ENCODE data around the gene SIM1. TPM values are rescaled to one million over a fixed set of nuclear protein-coding genes. Genes with fewer than 3 reads are reported as not detected.

Gene SIM1
- total and polyA plus RNA-seq, 2 of the 8 experiments (the other 6 are each of a cell fraction or from before 2014, with no cell fraction given) = 0.02 to 0.39 TPM

DNA sequence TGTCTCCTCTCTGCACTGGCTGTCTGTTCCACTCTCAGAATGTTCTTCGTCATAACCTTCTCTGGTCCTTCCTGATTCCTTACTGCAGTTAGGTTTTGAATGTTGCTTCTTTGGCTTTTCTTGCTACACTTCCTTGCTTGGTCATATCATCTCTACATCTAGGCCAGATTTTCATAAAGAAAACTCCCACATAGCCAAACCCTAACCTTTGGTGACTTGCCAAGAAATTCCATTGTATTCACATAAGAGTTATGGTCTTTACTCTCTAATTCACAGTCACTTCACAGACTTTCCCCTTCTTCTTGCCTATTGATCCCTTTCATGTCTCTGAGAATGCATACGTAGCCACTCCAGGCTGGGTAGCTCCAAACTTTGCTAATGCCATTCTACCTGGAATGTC, 41.9 kb upstream of the SIM1 start:
- H3K27me3 ChIP-seq (replicated peaks in 1 of 4; ENCODE audit: control insufficient read depth in 3 of 4, extremely low read depth in 1 of 4, insufficient read depth in 3 of 4, low read length in 3 of 4) = peaks cover 0 to 1% (median 0%) of the 10 kb centered on the region in 4 experiments; a peak in 1 of 7 replicates
- H2BK15ac ChIP-seq (ENCODE audit: low read length) = no peak overlapping the region
- no peak overlapping the region for H3K14ac ChIP-seq (ENCODE audit: insufficient read length)
- ChIA-PET CTCF (ENCODE audit: partially characterized antibody) (no interaction called here), POLR2A (ENCODE audit: partially characterized antibody) (no interaction called here)
- no peak overlapping the region for H4K5ac ChIP-seq (ENCODE audit: insufficient read length, low read depth, low read length)
- H3K27ac ChIP-seq (ENCODE audit: low read depth, low read length) = no peak overlapping the region
- peaks cover 0 to 10% (median 5%) of the 10 kb centered on the region in 4 experiments; a peak in 3 of 8 replicates for H3K36me3 ChIP-seq (ENCODE audit: control insufficient read depth in 2 of 4, insufficient read depth in 4 of 4, low read length in 3 of 4)
- no peaks in the 10 kb centered on the region for H3K79me1 ChIP-seq (ENCODE audit: low read depth, low read length)
- H2AFZ ChIP-seq (ENCODE audit: low read length) = no peak overlapping the region
- H3K9ac ChIP-seq (replicated peaks in 1 of 4; ENCODE audit: extremely low read depth in 1 of 4, low read depth in 3 of 4, low read length in 3 of 4) = no peak overlapping the region
- H3K79me2 ChIP-seq (ENCODE audit: control insufficient read depth in 1 of 2, insufficient read depth in 2 of 2, low read length in 2 of 2) = no peaks in the 10 kb centered on the region
- H3K18ac ChIP-seq (ENCODE audit: extremely low read depth, low read length) = no peak overlapping the region
- no peaks in the 10 kb centered on the region for H3K4me1 ChIP-seq (replicated peaks in 1 of 4; ENCODE audit: control insufficient read depth in 3 of 4, insufficient read depth in 4 of 4, low read length in 3 of 4)
- FAIRE-seq (no peak), DNase-seq (ENCODE audit: low read depth in 1 of 2, low spot score in 2 of 2) (no peak)
- no peak overlapping the region for H3K4ac ChIP-seq (replicated peaks; ENCODE audit: insufficient read length, low read depth, low read length)
- H4K91ac ChIP-seq (replicated peaks; ENCODE audit: insufficient read length, low read length) = no peak overlapping the region
- no peak overlapping the region for H3K23ac ChIP-seq (ENCODE audit: insufficient read length)
- H2BK20ac ChIP-seq (ENCODE audit: low read length) = no peak overlapping the region
- no peak overlapping the region for H3K4me3 ChIP-seq (ENCODE audit: extremely low read depth in 1 of 4, insufficient read depth in 2 of 4, low read depth in 3 of 4, low read length in 4 of 4)
- H2AK5ac ChIP-seq (ENCODE audit: low read depth, low read length) = no peak overlapping the region
- 92% methylated on average over 2 of the region's 2 CpGs; no CpG with 5 or more reads in 1 of the 2 experiments for WGBS, 2 experiments (ENCODE audit: extremely low coverage in 1 of 2, insufficient coverage in 1 of 2, insufficient read length in 1 of 2, insufficient replicate concordance in 2 of 2, low coverage in 1 of 2, low lambda C conversion rate in 2 of 2, missing lambda C conversion rate in 1 of 2)
- H4K8ac ChIP-seq (ENCODE audit: extremely low read depth, insufficient read depth, low read length) = no peak overlapping the region
- no peaks in the 10 kb centered on the region for H3K9me3 ChIP-seq (ENCODE audit: insufficient read depth in 2 of 2, low read depth in 1 of 2, low read length in 1 of 2)
- H3K23me2 ChIP-seq (ENCODE audit: low read depth, low read length) = no peaks in the 10 kb centered on the region
- H3K56ac ChIP-seq (replicated peaks; ENCODE audit: insufficient read length, low read depth, low read length) = no peak overlapping the region
- H2BK12ac ChIP-seq (ENCODE audit: low read depth, low read length) = no peak overlapping the region
- no peak overlapping the region for H2BK120ac ChIP-seq (replicated peaks; ENCODE audit: low read depth, low read length)
- H3K4me2 ChIP-seq (ENCODE audit: insufficient read depth in 1 of 2, low read depth in 2 of 2, low read length in 2 of 2) = no peak overlapping the region
- TF ChIP-seq JUN (IDR thresholded peaks at IDR 0.05; ENCODE audit: low read depth, low read length) (no peak), NRF1 (IDR thresholded peaks at IDR 0.05; ENCODE audit: low read depth, low read length) (no peak), TAF7 (optimal IDR thresholded peaks at IDR 0.05; ENCODE audit: borderline replicate concordance, low read depth, low read length) (no peak), CREB1 (IDR thresholded peaks at IDR 0.05) (no peak), EGR1 (IDR thresholded peaks at IDR 0.05; ENCODE audit: borderline replicate concordance, low read depth, low read length) (no peak), RBBP5 (IDR thresholded peaks at IDR 0.05; ENCODE audit: borderline replicate concordance, low read depth, low read length) (no peak), CBX5 (IDR thresholded peaks at IDR 0.05; ENCODE audit: low read depth, low read length) (no peak), SP2 (IDR thresholded peaks at IDR 0.05; ENCODE audit: low read length) (no peak)
- no peaks in the 10 kb centered on the region for H4K20me1 ChIP-seq (replicated peaks in 1 of 2; ENCODE audit: control insufficient read depth in 1 of 2, insufficient read depth in 2 of 2, low read length in 2 of 2)
- H2BK5ac ChIP-seq (ENCODE audit: low read depth, low read length) = no peak overlapping the region
